HCT116 (cell line): ENCODE measurements around the gene UBXN2A. TPM values are rescaled to one million over a fixed set of nuclear protein-coding genes. Genes with fewer than 3 reads are reported as not detected.

ENCODE experiments used
- ATAC-seq: fragments of 200-7000 bp; cut with Tn5 transposase; 2 replicates; pipeline ENCODE4 v1.9.1; 2020; ENCODE audit warnings: mild to moderate bottlenecking, moderate library complexity
- BruUV-seq: library from RNA; stranded (reverse); fragments of 400-500 nt; replicated peaks from 2 replicates; lab custom pipeline; 2021; lab: Mats Ljungman, UMichigan
- CTCF ChIA-PET: fragments of 300-600 bp; sonication (Branson Sonifier 250); formaldehyde crosslinking; loops from one replicate; lab custom pipeline; 2021; ENCODE audit warnings: antibody characterized with exemption; lab: Charles Lee
- POLR2A ChIA-PET: fragments of 300-600, 350-600 bp; sonication (Branson Sonifier 250); formaldehyde crosslinking; loops from one replicate; lab custom pipeline; 2021; ENCODE audit warnings: antibody characterized with exemption; lab: Charles Lee
- RAD21 ChIA-PET, 2 experiments: fragments of 300-600 bp; sonication (Branson Sonifier 250); formaldehyde crosslinking; loops; one replicate each; lab custom pipeline; 2023; ENCODE audit warnings: low total read pairs in 2 of 2; ENCODE audit not compliant: uncharacterized antibody in 2 of 2, unreplicated experiment in 2 of 2, low non-redundant PET in 1 of 2; lab: Charles Lee
- DNase-seq: peaks from one replicate; pipeline ENCODE4 v3.0.0-alpha.2; 2010; ENCODE audit warnings: low read depth, low spot score
- H2AFZ ChIP-seq: fragments of 200-600 bp; shearing (Covaris generic), sonication (generic); 2 replicates; pipeline ENCODE4 v1.6.1; 2017; ENCODE audit warnings: low read depth, mixed run types, mixed read lengths, antibody characterized with exemption, low read length; ENCODE audit not compliant: poor library complexity, severe bottlenecking
- H3K27ac ChIP-seq: 2 replicates; pipeline ENCODE4 v1.5.1; 2012; ENCODE audit warnings: low read depth, low read length
- H3K27me3 ChIP-seq: fragments of 200-600 bp; sonication (generic); 2 replicates; pipeline ENCODE4 v1.6.1; 2016; ENCODE audit warnings: mixed run types, low read length, mixed read lengths; ENCODE audit not compliant: insufficient read depth
- H3K36me3 ChIP-seq, 2 experiments: fragments of 200-500 bp in 1 of 2; fragments of 200-600 bp in 1 of 2; sonication (Bioruptor generic) in 1 of 2; sonication (generic) in 1 of 2; 2 replicates each; pipeline versions ENCODE4 v1.5.1 to v1.6.1; 2014 to 2016; ENCODE audit warnings: low read length in 2 of 2, inconsistent platforms in 1 of 2, mixed read lengths in 1 of 2, mixed run types in 1 of 2; ENCODE audit not compliant: insufficient read depth in 2 of 2, control insufficient read depth in 1 of 2
- H3K4me1 ChIP-seq, 2 experiments: fragments of 200-600 bp in 1 of 2; sonication (generic) in 1 of 2; 2 replicates each; pipeline versions ENCODE4 v1.5.1 to v1.6.1; 2012 to 2017; ENCODE audit warnings: low read length in 2 of 2, inconsistent platforms in 1 of 2, mild to moderate bottlenecking in 1 of 2, mixed read lengths in 1 of 2, mixed run types in 1 of 2, moderate library complexity in 1 of 2; ENCODE audit not compliant: insufficient read depth in 2 of 2, control insufficient read depth in 1 of 2
- H3K4me2 ChIP-seq: fragments of 200-600 bp; sonication (generic); 2 replicates; pipeline ENCODE4 v1.6.1; 2017; ENCODE audit warnings: mixed run types, low read length, mixed read lengths
- H3K4me3 ChIP-seq, 2 experiments: fragments of 200-600 bp in 1 of 2; sonication (generic) in 1 of 2; replicated peaks in 1 of 2; 2 replicates each; pipeline ENCODE4 v1.5.1; 2011 to 2016; ENCODE audit warnings: low read length in 2 of 2, control low read depth in 1 of 2, low read depth in 1 of 2, mild to moderate bottlenecking in 1 of 2, mixed read lengths in 1 of 2, mixed run types in 1 of 2
- H3K79me2 ChIP-seq: fragments of 200-600 bp; sonication (generic); 2 replicates; pipeline ENCODE4 v1.6.1; 2017; ENCODE audit warnings: mild to moderate bottlenecking, mixed run types, low read length, moderate library complexity, mixed read lengths; ENCODE audit not compliant: insufficient read depth
- H3K9ac ChIP-seq: fragments of 200-600 bp; sonication (generic); 2 replicates; pipeline ENCODE4 v1.6.1; 2016; ENCODE audit warnings: low read length, mixed read lengths
- H3K9me2 ChIP-seq: fragments of 200-600 bp; sonication (generic), shearing (Covaris generic); 2 replicates; pipeline ENCODE4 v1.6.1; 2017; ENCODE audit warnings: mixed run types, mild to moderate bottlenecking, moderate library complexity; ENCODE audit not compliant: insufficient read depth
- H3K9me3 ChIP-seq, 2 experiments: fragments of 200-500 bp in 1 of 2; fragments of 200-600 bp in 1 of 2; sonication (Bioruptor generic) in 1 of 2; sonication (generic) in 1 of 2; 2 replicates each; pipeline ENCODE4 v1.6.1; 2014 to 2017; ENCODE audit warnings: low read length in 2 of 2, mixed read lengths in 2 of 2, inconsistent platforms in 1 of 2, low read depth in 1 of 2, mild to moderate bottlenecking in 1 of 2, mixed run types in 1 of 2, moderate library complexity in 1 of 2; ENCODE audit not compliant: control insufficient read depth in 1 of 2, insufficient read depth in 1 of 2
- H4K20me1 ChIP-seq: fragments of 200-600 bp; sonication (generic), shearing (Covaris generic); 2 replicates; pipeline ENCODE4 v1.6.1; 2017; ENCODE audit warnings: mixed run types, mild to moderate bottlenecking, moderate library complexity; ENCODE audit not compliant: insufficient read depth
- ATF3 ChIP-seq: IDR thresholded peaks from 2 replicates; pipeline ENCODE4 v1.6.1; 2012
- CBX3 ChIP-seq: IDR thresholded peaks from 2 replicates; pipeline ENCODE4 v1.6.1; 2012; ENCODE audit warnings: low read depth
- CEBPB ChIP-seq: IDR thresholded peaks from 2 replicates; pipeline ENCODE4 v1.6.1; 2012; ENCODE audit warnings: low read depth
- CTCF ChIP-seq, 3 experiments: fragments of 200-600 bp in 1 of 3; sonication (generic) in 1 of 3; IDR thresholded peaks in 2 of 3; conservative IDR thresholded peaks in 1 of 3; 2 replicates each; pipeline ENCODE4 v1.5.1; 2012 to 2017; ENCODE audit warnings: low read depth in 2 of 3, low read length in 2 of 3, antibody characterized with exemption in 1 of 3, borderline replicate concordance in 1 of 3, control low read depth in 1 of 3, mild to moderate bottlenecking in 1 of 3, mixed read lengths in 1 of 3, mixed run types in 1 of 3, moderate library complexity in 1 of 3; ENCODE audit not compliant: insufficient read depth in 1 of 3
- EGR1 ChIP-seq: IDR thresholded peaks from 2 replicates; pipeline ENCODE4 v1.6.1; 2012; ENCODE audit warnings: low read depth
- ELF1 ChIP-seq: IDR thresholded peaks from 2 replicates; pipeline ENCODE4 v1.6.1; 2012; ENCODE audit warnings: low read depth, borderline replicate concordance
- EZH2 ChIP-seq: fragments of 200-600 bp; sonication (generic); IDR thresholded peaks from 2 replicates; pipeline ENCODE4 v1.6.1; 2017; ENCODE audit warnings: antibody characterized with exemption, mixed run types
- EZH2phosphoT487 ChIP-seq: fragments of 200-600 bp; IDR thresholded peaks from 2 replicates; pipeline ENCODE4 v1.6.1; 2018; ENCODE audit warnings: antibody characterized with exemption, borderline replicate concordance
- MAX ChIP-seq: IDR thresholded peaks from 2 replicates; pipeline ENCODE4 v1.6.1; 2012
- POLR2A ChIP-seq: IDR thresholded peaks from 2 replicates; pipeline ENCODE4 v1.7.0; 2011; ENCODE audit warnings: borderline replicate concordance; ENCODE audit not compliant: insufficient read depth, insufficient read length; ENCODE audit errors: extremely low read depth
- POLR2AphosphoS5 ChIP-seq: IDR thresholded peaks from 2 replicates; pipeline ENCODE4 v1.6.1; 2011; ENCODE audit warnings: mild to moderate bottlenecking, low read depth, low read length, moderate library complexity
- RAD21 ChIP-seq: IDR thresholded peaks from 2 replicates; pipeline ENCODE4 v1.6.1; 2012; ENCODE audit warnings: low read depth, mild to moderate bottlenecking
- REST ChIP-seq: IDR thresholded peaks from 2 replicates; pipeline ENCODE4 v1.6.1; 2012; ENCODE audit warnings: low read depth
- SIN3A ChIP-seq: IDR thresholded peaks from 2 replicates; pipeline ENCODE4 v1.6.1; 2012; ENCODE audit warnings: low read depth
- SRF ChIP-seq: IDR thresholded peaks from 2 replicates; pipeline ENCODE4 v1.6.1; 2012; ENCODE audit warnings: low read depth
- YY1 ChIP-seq: IDR thresholded peaks from 2 replicates; pipeline ENCODE4 v1.6.1; 2011; ENCODE audit warnings: low read length, low read depth, moderate library complexity, mild to moderate bottlenecking; ENCODE audit not compliant: insufficient replicate concordance; ENCODE audit errors: extremely low read depth
- ZBTB33 ChIP-seq: IDR thresholded peaks from 2 replicates; pipeline ENCODE4 v1.6.1; 2011; ENCODE audit warnings: mild to moderate bottlenecking, low read length, moderate library complexity; ENCODE audit not compliant: insufficient replicate concordance; ENCODE audit errors: extremely low read depth
- ZFX ChIP-seq: fragments of 450-650 bp; IDR thresholded peaks from 2 replicates; pipeline ENCODE4 v1.6.1; 2017
- ZNF274 ChIP-seq: fragments of 200-500 bp; sonication (Bioruptor generic); IDR thresholded peaks from 2 replicates; pipeline ENCODE4 v1.6.1; 2014; ENCODE audit warnings: mild to moderate bottlenecking, low read depth, low read length, inconsistent platforms
- intact Hi-C: fragments of 100-400 bp; cut with micrococcal nuclease; formaldehyde crosslinking; loops from 2 replicates; pipeline ENCODE4 v1.10.0; 2022
- total RNA-seq: library from RNA; stranded (reverse); gene quantifications from one replicate; pipeline ENCODE4 v1.2.1, GENCODE V29; 2021; ENCODE audit not compliant: unreplicated experiment

Gene UBXN2A
- total RNA-seq, 1 experiment from 2014 or later: 14.1 TPM

GRCh38 chr2:23904692-23905091 is 35.6 kb upstream of the UBXN2A start:
- no peak overlapping the region for H3K27ac ChIP-seq
- no peak overlapping the region for H3K4me2 ChIP-seq
- H3K4me3 ChIP-seq: no peak overlapping the region
- H3K27me3 ChIP-seq: no peaks in the 10 kb centered on the region
- CTCF ChIA-PET: no interaction called here
- peaks cover 34% of the 10 kb centered on the region for H3K79me2 ChIP-seq
- ATAC-seq (no peak), DNase-seq (no peak)
- peaks cover 21 to 25% of the 10 kb centered on the region in 2 experiments for H3K4me1 ChIP-seq
- no peak for TF ChIP-seq RAD21
- no peak for TF ChIP-seq ZFX
- no peak for TF ChIP-seq YY1
- TF ChIP-seq ZNF274: no peak
- no peak for TF ChIP-seq REST
- TF ChIP-seq SRF: no peak
- TF ChIP-seq MAX: no peak
- no peak for TF ChIP-seq SIN3A
- TF ChIP-seq CTCF (IDR thresholded peaks at IDR 0.05 in 2 of 3, conservative IDR thresholded peaks at IDR 0.05 in 1 of 3; ENCODE audit: borderline replicate concordance in 1 of 3, insufficient read depth in 1 of 3, low read depth in 2 of 3, low read length in 2 of 3): no peak
- TF ChIP-seq ATF3: no peak
- TF ChIP-seq CEBPB: no peak
- TF ChIP-seq ELF1: no peak
- TF ChIP-seq EZH2phosphoT487: no peak
- TF ChIP-seq CBX3: no peak
- TF ChIP-seq POLR2AphosphoS5: no peak
- TF ChIP-seq EGR1: no peak
- TF ChIP-seq EZH2: no peak
- TF ChIP-seq ZBTB33: no peak
- TF ChIP-seq POLR2A: no peak
- TF ChIP-seq, all 23 proteins: peak for 0
- no peak overlapping the region for H2AFZ ChIP-seq
- ChIA-PET RAD21 (no interaction called here), POLR2A (no interaction called here)
- no peaks in the 10 kb centered on the region for H3K9me3 ChIP-seq
- intact Hi-C loops: no loop called here
- H3K9ac ChIP-seq: no peak overlapping the region
- no TSS peak for BruUV-seq
- no peaks in the 10 kb centered on the region for H3K36me3 ChIP-seq
- no peaks in the 10 kb centered on the region for H4K20me1 ChIP-seq
- H3K9me2 ChIP-seq: no peaks in the 10 kb centered on the region
